Breast epithelium (tissue), 3 donors: ENCODE results near the gene ADD3.

Experiments
- POLR2AphosphoS5 ChIP-seq, 3 donors: sonication (generic); formaldehyde crosslinking; IDR thresholded peaks; one replicate each; pipeline ENCODE4 v1.6.1; 2017; ENCODE audit warnings: antibody characterized with exemption in 3 of 3
- TF ChIP-seq, protein P1 (sequence below), 3 donors: fragments of 450-650 bp; IDR thresholded peaks; one replicate each; pipeline ENCODE4 v1.5.1; 2016 to 2017; ENCODE audit warnings: antibody characterized with exemption in 3 of 3, mild to moderate bottlenecking in 3 of 3, moderate library complexity in 3 of 3

DNA sequence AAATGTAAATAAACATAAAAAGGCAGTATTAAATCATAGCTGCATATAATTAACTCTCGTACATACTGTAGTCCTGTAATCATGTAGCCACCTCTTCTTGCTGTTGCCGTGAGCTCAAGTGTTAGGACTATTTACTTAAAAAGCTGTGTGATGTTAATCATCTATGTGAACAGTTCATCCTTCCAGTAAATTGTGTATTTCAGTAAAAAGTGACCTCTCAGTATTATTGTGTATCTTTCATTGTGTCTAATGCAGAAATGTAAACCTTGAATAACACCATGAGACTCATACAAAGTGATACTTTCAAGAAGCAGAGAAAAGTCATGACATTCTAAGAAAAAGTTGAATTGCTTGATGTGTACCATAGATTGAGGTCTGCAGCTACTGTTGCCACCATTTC lies 38.0 kb downstream of the ADD3 start:
- TF ChIP-seq, protein P1, sequence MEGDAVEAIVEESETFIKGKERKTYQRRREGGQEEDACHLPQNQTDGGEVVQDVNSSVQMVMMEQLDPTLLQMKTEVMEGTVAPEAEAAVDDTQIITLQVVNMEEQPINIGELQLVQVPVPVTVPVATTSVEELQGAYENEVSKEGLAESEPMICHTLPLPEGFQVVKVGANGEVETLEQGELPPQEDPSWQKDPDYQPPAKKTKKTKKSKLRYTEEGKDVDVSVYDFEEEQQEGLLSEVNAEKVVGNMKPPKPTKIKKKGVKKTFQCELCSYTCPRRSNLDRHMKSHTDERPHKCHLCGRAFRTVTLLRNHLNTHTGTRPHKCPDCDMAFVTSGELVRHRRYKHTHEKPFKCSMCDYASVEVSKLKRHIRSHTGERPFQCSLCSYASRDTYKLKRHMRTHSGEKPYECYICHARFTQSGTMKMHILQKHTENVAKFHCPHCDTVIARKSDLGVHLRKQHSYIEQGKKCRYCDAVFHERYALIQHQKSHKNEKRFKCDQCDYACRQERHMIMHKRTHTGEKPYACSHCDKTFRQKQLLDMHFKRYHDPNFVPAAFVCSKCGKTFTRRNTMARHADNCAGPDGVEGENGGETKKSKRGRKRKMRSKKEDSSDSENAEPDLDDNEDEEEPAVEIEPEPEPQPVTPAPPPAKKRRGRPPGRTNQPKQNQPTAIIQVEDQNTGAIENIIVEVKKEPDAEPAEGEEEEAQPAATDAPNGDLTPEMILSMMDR (IDR thresholded peaks at IDR 0.05): no peak
- no peak for TF ChIP-seq POLR2AphosphoS5 (IDR thresholded peaks at IDR 0.05)
